HTERT RPE-1 (cell line): ENCODE data around the gene NDUFC1.
"Not testable (repeated sequence)": the region's sequence is repeated elsewhere in the genome, so short reads cannot be mapped to it uniquely, and the experiment has no call there.

Source experiments
- in situ Hi-C: fragments of 300-500 bp; cut with MboI; formaldehyde crosslinking; loops from 4 replicates; pipeline ENCODE4 v1.14.3; 2020; ENCODE audit warnings: low sequenced_read_pairs

NDUFC1 gene

DNA sequence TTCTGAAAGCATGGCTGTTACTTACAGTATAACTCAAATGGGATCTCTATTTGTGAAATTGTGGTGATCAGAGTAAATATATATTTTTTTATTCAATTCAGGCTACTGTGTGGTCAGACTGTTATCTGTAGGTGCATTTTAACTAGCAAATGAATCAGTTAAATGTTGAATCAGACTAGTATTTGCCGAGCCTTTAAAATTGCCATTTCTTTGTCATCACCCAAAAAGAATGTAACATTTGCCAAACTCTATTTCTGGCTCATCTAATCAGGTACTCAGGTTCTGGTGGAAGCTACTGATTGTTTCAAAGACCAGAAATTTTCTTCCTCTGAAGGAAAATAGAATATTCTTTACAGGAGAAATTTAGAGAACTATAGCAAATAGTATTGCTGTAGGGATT lies 2.7 kb downstream of the NDUFC1 start:
- in situ Hi-C loops: no loop called here

DNA sequence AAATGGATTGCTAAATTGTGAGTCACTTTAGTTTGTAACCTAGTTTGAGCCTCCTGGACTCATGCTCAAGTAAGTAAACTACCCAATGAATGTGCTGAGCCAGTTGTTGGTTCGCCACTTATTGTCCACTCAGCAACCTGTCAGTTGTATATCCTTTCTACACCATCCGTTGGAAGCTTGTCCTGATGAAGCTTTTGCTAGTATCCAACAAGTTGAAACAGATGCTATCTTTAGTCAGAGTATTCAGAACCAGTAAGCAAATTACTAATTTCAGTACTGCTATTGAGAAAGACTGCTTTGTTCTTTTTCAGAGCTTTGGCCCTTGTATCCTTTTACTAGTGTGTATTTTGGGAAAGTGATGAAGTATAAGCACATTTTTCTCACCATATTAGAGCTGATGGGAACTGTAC lies 5.3 kb downstream of the NDUFC1 start:
- in situ Hi-C loops: no loop called here

DNA sequence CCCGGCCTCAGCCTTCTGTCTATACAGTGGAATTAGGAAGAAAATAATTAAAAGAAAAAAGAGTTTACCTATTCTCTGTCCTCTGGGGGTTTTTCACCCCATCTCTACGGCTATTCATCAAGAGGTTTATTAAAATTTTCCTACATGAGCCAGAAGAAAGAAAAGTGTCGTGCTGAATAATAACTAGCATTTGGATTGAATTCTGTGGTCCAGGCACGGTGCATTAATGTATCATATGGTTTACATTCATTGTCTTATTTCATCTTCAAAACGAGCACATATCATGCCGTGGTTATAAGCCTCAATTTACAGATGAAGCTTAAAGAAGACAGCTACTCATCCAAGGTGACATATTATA lies 6.4 kb downstream of the NDUFC1 start:
- in situ Hi-C loops: no loop called here

DNA sequence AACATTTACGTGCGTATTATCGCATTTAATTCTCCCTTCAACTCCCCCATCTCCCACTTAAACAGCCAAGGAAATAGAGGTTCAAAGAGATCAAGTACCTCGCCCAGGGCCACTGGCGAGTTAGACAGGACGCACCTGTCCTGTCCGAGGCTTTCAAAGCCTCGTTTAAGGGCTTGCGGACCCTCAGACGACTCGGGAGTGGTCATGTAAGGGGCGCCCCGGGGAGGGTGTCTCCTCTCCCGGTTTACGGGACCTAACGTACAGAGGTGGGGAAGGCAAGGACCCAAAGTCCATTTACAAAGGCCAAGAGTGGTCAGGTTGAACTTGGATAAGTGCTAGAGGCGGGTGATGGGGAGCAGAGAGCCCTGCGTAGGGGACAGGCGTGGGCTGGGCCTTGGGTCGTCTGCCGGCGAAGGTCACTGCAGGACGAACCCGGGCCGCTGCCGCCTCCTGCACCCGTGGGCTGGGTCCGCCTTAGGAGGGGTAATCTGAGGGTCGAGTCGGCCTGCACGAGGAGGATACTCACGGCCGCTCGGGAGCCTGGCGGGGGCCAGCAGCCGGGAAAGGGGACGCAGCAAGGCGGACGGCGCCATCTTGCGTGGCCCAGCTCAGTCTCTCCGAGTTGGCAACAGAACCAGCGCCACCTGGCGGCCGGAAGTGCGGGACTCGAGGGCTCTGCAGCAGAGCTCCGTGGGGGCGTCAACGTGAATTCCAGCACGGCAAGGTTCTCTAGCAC lies 6.9 kb downstream of the NDUFC1 start:
- in situ Hi-C loops: no loop called here

- in situ Hi-C loops: no loop called here
These were observed 16.0 kb downstream of the NDUFC1 start for GRCh38 chr4:139286186-139286698.

DNA sequence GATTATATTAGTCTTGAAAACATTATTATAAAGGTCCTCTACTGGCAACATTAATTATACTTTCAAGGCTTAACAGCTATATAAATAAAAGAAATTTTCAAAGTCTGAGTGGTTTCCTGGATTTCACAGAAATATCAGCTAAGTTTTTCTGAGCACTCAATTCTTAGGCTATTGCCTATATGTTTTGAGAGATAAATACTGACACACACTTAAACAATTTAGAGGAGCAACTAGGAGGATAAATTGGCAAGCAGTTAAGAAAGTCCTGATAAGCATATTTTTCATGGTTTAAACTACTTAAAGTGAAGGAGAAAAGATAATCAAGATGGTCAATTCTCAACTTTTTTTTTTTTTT lies 19.6 kb downstream of the NDUFC1 start:
- in situ Hi-C loops: no loop called here

- in situ Hi-C loops: no loop called here
These were observed 20.1 kb downstream of the NDUFC1 start for GRCh38 chr4:139282065-139282720.

DNA sequence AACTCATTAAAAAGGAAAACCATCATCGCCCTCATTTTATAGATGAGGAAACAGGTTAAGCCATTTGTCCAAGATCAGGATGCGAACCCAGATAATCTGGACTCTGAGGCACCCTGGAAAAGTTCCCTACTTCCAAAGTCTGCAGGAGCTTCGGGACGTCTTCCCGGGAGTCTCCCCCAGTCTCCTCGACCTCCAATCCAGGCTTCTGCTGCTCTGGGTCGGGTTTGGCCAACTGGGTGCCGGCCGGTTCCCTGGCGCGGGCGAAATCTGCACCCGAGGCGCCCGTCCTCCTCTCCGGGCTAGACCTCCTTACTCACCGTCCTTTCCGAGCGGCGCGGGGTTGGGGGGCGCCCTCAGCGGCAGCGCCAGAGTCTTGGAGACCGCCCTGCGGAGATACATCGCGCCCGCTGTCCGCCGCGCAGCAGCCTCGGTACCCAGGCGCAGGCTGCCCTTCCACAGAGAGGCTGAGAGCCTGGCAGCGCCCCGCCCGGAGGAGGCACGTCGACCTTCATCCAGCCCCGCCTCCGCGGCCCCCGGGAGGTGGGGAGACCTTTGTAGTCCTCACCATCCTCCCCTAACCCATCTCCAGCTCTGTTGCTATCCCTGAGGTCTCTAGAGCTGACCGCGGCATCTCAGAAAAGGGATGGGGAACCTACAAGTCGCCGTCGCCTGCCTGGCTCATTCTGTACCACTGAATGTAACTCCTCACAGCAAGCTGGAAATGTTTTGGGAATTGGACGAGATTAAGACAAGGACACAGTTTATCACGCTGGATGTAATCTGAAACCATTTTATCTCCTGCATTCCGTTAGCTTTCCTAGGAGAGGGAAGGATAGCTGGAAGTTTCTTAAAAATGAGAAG lies 22.3 kb downstream of the NDUFC1 start, which contains the start of gene MGARP:
TSS of gene MGARP (minus strand) at position 466 of the 861 bp plus-strand sequence. CDS start at position 399, 67 bp downstream.
- in situ Hi-C loops: no loop called here

DNA sequence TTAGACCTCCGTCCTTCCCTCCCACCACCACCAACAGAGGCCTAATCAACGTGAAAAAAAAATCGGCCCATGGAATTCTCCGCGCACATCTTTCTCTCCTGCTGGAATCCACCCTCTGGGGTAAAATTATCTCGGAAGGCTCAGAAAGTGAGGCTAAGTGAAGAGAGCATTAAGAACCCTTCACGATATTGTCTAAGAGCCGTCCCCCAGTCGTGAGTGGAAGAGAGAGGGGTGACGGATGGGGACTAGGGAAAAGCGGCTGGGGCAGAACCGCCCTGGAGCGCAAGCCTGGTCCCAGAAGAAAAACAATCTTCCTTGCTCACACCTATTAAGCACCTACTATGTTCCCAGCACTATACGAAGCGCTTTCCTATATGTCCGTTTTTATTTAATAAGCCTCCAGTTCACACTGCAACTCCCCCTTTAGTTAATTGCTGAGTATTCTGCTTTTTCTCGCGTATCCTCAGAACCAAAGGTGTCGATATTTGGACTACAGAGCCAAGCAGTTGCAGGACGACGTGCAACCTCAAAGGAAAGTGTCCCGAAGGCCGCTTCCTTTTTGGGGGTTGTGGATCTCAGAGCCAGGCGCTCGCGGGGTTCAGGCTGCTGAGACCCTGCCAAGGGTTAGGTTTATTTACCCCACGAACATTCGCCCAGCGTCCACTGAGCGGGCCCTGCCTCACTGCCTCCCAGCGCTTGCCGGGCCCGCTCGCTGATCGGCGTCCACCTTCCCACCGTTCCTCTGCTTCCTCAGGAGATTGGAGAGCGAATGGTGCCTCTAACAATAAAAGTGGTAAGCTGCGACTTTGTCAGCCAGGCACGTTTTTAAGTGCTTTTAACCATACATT lies 23.1 kb downstream of the NDUFC1 start:
- in situ Hi-C loops: no loop called here

DNA sequence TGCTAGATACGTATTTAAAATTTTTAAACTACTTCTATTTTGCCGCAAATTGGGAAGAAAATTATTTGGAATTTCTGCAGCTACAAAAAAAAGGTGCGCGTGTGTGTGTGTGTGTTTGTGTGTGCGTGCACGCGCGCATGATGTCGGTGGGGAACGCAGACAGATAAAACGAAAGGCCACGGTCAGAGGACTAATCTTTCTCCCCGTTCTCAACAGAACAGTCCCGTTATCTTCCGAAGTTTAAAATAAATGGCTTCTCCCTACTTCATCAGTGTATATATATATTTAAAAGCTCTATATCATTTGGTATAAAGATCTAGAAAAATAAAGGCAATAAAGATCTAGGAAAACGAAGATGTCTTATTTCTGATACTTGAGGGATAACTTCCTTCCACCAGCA lies 23.8 kb downstream of the NDUFC1 start:
- in situ Hi-C loops: no loop called here

DNA sequence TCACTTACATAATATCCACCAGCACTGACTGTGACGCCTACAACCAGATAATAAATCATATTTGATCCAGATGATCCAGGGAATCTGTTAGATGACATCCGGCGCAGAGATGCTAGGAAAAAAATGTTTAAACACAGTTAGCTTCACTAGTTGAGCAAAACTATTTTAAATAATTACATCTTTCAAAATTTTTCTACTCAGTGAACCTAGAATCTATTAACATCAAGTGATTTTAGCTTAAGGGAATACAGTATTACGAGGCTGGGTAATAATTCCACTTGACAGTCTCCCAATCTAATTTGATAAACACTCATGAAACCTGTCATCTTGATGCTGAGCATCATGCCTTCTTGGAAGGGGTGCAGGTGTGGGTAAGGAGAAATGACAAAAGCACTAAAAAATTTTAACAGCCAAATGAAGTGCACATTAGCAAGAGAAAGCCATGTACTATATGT lies 27.0 kb downstream of the NDUFC1 start:
- in situ Hi-C loops: no loop called here

DNA sequence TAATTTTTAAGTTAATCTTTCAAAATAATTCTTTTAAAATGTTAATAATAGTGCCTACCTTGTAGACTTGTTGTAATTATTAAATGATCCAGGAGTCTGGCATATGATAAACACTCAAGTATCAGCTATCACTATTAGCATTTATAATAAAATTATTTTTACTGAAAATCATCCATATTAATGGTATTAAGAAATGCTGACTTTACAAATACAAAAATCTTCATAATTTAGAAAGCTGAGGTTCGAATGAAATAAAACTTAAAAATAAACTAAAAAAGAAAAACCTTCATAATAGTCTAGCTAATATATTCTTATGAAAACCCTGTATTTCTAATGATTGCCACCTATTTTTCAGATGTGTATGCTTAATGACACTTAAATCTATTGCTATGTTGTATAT lies 27.5 kb downstream of the NDUFC1 start:
- in situ Hi-C loops: no loop called here

DNA sequence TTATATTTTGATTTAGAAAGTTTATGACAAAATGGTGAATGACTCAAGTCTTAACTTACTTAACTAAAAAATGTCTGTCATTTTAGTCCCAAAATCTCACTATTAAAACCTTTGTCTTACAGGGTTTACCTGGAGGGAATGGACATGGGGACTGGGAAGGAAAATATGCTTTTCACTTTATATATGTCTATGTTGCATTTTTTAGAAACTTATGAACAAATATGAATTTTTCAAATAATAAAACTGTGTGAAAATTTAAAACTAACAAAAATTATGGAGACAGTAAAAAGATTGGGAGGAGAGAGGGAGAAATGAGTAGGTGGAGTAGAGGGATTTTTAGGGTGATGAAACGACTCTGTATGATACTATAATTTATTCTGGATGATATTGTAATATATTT lies 28.4 kb downstream of the NDUFC1 start:
- in situ Hi-C loops: no loop called here

DNA sequence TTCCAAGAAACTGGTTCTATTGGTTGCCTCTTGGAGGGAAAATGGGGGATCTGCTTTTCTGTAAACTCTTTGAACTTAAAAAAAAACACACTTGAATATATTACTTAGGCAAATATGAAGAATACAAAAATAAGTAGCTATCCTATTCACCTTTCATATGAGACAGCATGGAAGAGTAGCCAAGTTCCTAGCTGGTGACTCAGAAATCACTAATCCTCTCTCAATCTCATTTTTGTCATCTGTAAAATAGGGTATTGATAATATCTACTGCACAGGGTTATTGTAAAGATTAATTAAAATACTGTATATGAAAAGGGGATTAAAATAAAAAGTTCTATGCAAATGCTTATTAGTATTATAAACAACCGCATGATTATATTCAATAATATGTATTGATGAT lies 35.0 kb downstream of the NDUFC1 start:
- in situ Hi-C loops: no loop called here

DNA sequence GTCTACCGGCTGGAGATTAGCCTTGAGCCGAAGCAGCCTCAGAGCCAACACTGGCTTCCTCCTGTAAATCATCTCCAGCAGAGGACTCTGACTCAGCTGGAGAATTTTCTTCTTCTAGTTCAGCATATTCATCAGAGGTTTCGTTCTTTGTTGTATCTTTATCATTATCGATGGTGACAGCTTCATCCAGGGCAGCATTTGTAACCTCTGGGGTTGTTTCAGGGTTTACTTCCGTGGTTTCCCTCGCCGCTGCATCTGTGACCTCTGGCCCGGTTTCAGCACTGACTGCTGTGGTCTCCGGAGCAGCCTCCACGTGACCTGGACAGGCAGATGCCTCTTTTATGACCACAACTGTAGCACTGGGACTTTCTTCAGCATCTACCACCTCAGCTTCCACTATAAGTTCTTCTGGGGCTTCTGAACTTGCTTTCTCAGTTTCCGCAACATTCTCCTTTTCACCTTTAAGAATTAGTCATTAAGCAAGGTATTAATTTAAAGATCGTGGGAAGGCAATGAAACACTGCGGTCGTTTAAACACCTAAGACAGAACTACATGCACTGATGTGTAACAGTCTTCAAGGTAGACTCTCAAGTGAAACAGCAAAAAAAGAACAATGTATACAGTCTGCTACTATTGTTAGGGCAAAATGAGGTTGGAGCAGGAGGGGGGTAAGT lies 35.6 kb downstream of the NDUFC1 start:
- in situ Hi-C loops: no loop called here

GRCh38 chr4:139266208-139266582 lies 36.1 kb downstream of the NDUFC1 start:
- in situ Hi-C loops: no loop called here

- in situ Hi-C loops: no loop called here
These were observed 36.6 kb downstream of the NDUFC1 start for GRCh38 chr4:139265654-139266053.

GRCh38 chr4:139256349-139256748 lies 45.9 kb downstream of the NDUFC1 start:
- in situ Hi-C loops: no loop called here

DNA sequence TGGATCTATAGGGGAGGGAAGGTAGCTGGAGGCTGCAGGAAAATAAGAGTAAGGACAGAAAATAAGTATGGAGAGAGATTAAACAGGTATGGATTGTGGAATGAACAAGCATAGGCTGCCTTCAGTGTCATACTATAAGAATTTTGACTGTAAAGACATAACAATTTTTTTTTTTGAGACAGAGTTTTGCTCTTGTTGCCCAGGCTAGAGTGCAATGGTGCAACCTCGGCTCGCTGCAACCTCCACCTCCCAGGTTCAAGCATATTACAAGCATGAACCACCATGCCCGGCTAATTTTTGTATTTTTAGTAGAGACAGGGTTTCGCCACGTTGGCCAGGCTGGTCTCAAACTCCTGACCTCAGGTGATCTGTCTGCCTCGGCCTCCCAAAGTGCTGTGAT lies 46.7 kb downstream of the NDUFC1 start:
- in situ Hi-C loops: not testable (repeated sequence)

- in situ Hi-C loops: no loop called here
These were observed 48.6 kb downstream of the NDUFC1 start for GRCh38 chr4:139253713-139254112.
